Pancreas (tissue), 10 donors: ENCODE measurements around the gene CYB5R4. TPM values are rescaled to one million over a fixed set of nuclear protein-coding genes. Genes with fewer than 3 reads are reported as not detected.

Source experiments
- ATAC-seq, 4 donors: fragments of 200-7000 bp; cut with Tn5 transposase; one replicate each; pipeline versions ENCODE4 v1.8.0 to v1.9.1; 2020; ENCODE audit warnings: mild to moderate bottlenecking in 4 of 4, moderate library complexity in 4 of 4
- DNase-seq, 6 donors: peaks; one replicate each; pipeline ENCODE4 v3.0.0-alpha.2; 2020
- FAIRE-seq: peaks from 2 replicates; lab custom pipeline; 2012; peaks lifted over from hg19 to GRCh38; lab: Jason Lieb, UNC
- H3K27ac ChIP-seq, 4 donors: fragments of 200-600 bp; sonication (generic); 1 replicate in 3 of 4; 2 replicates in 1 of 4; pipeline versions ENCODE4 v1.5.0 to v1.8.0; 2020
- H3K27me3 ChIP-seq, 4 donors: fragments of 200-600 bp; one replicate each; pipeline ENCODE4 v1.8.0; 2021
- H3K36me3 ChIP-seq, 3 donors: fragments of 200-600 bp; sonication (generic) in 1 of 3; one replicate each; pipeline versions ENCODE4 v1.5.0 to v1.8.0; 2020 to 2021
- H3K4me1 ChIP-seq, 3 donors: fragments of 200-600 bp; one replicate each; pipeline ENCODE4 v1.8.0; 2021
- H3K4me3 ChIP-seq, 4 donors: fragments of 200-600 bp; sonication (generic) in 2 of 4; one replicate each; pipeline versions ENCODE4 v1.5.0 to v1.8.0; 2020 to 2021
- H3K9me3 ChIP-seq, 4 donors: fragments of 200-600 bp; one replicate each; pipeline ENCODE4 v1.8.0; 2021
- CTCF ChIP-seq, 4 donors: fragments of 200-600 bp; sonication (generic) in 3 of 4; IDR thresholded peaks; one replicate each; pipeline versions ENCODE4 v1.5.0 to v1.8.0; 2021; ENCODE audit warnings: antibody characterized with exemption in 4 of 4
- WGBS, 2 donors: extraction: QIAGEN DNeasy Blood & Tissue Kit; methylation state at CpG; one replicate each; pipeline ENCODE4 v1.1.7; 2013; 5-methylcytosine and 5-hydroxymethylcytosine counted together
- intact Hi-C, 3 donors: fragments of 100-400 bp; cut with DNase I; formaldehyde crosslinking; loops; one replicate each; pipeline versions ENCODE4 v1.11.1 to v1.14.2; 2022
- polyA plus RNA-seq, 2 donors: library from polyadenylated mRNA; stranded (reverse); fragments of 200-250 nt; gene quantifications; one replicate each; pipeline ENCODE4 v1.2.3, GENCODE V29; 2013
- total RNA-seq, 6 donors: library from RNA; stranded (reverse); fragmentation: NEBNext Ultra II Directional in 4 of 6; extraction: Animal tissue kit (Norgen Biotek cat#: 25700) in 4 of 6; gene quantifications; one replicate each; pipeline versions ENCODE4 v1.2.1 to v1.2.4, GENCODE V29; 2021 to 2023
- donor health status: healthy with polysubstance abuse.
- donor health status: DM: no; HTN: no; CAD: no; lungs with moderate emphysema.
- donor health status: DM: no; HTN: no; CAD: no.
- donor health status: control.
- donor health status: control.
- donor health status: Bipolar disorder and iron deficiency.
- donor health status: DM: yes; HTN: yes; CAD: no.
- donor health status: DM: no; HTN: no; CAD: no.
- donor health status: DM: no; HTN: no; CAD: no.
- donor health status: DM: yes; HTN: yes; CAD: no.

The CYB5R4 gene
- total and polyA plus RNA-seq, 8 donors = 1.1 to 10.1 (median 5.4) TPM

GRCh38 chr6:83998021-83998584, 138.6 kb downstream of the CYB5R4 start:
- ATAC-seq (no peak), FAIRE-seq (no peak), DNase-seq (no peak)
- Histone ChIP-seq H3K27me3 (no peaks in the 10 kb centered on the region), H3K4me3 (no peak overlapping the region), H3K36me3 (no peaks in the 10 kb centered on the region), H3K9me3 (no peaks in the 10 kb centered on the region), H3K27ac (no peak overlapping the region), H3K4me1 (no peaks in the 10 kb centered on the region)
- TF ChIP-seq CTCF (IDR thresholded peaks at IDR 0.05) = no peak
- intact Hi-C loops = no loop called here

- H3K4me1 ChIP-seq = no peaks in the 10 kb centered on the region
- no peak for FAIRE-seq
- no peak for TF ChIP-seq CTCF (IDR thresholded peaks at IDR 0.05)
- DNase-seq = no peak
- H3K27ac ChIP-seq = no peak overlapping the region
- H3K27me3 ChIP-seq = no peaks in the 10 kb centered on the region
- H3K9me3 ChIP-seq = no peaks in the 10 kb centered on the region
- WGBS, 2 donors = 58 to 62% methylated on average over 3 of the region's 3 CpGs
- no peak for ATAC-seq
- intact Hi-C loops = no loop called here
- H3K4me3 ChIP-seq = no peak overlapping the region
- no peaks in the 10 kb centered on the region for H3K36me3 ChIP-seq
Measured at GRCh38 chr6:84001119-84001518, 141.6 kb downstream of the CYB5R4 start.

- no peak overlapping the region for H3K4me3 ChIP-seq
- no peaks in the 10 kb centered on the region for H3K36me3 ChIP-seq
- no peaks in the 10 kb centered on the region for H3K4me1 ChIP-seq
- ATAC-seq (no peak), DNase-seq (no peak), FAIRE-seq (no peak)
- H3K27ac ChIP-seq = no peak overlapping the region
- intact Hi-C loops = no loop called here
- no peaks in the 10 kb centered on the region for H3K27me3 ChIP-seq
- no peaks in the 10 kb centered on the region for H3K9me3 ChIP-seq
- 28 to 41% methylated on average over 2 of the region's 2 CpGs for WGBS, 2 donors
- TF ChIP-seq CTCF (IDR thresholded peaks at IDR 0.05) = no peak
Measured at GRCh38 chr6:84002226-84002625, 142.7 kb downstream of the CYB5R4 start.

- 7 to 28% methylated on average over 1 of the region's 1 CpG for WGBS, 2 donors
- H3K27me3 ChIP-seq = no peaks in the 10 kb centered on the region
Measured at GRCh38 chr6:84003131-84003530, 143.6 kb downstream of the CYB5R4 start.

More at GRCh38 chr6:84003131-84003530, 143.6 kb downstream of the CYB5R4 start:
- Histone ChIP-seq H3K36me3 (no peaks in the 10 kb centered on the region), H3K9me3 (no peaks in the 10 kb centered on the region), H3K27ac (no peak overlapping the region), H3K4me1 (no peaks in the 10 kb centered on the region), H3K4me3 (no peak overlapping the region)
- no peak for DNase-seq
- intact Hi-C loops = no loop called here
- ATAC-seq = no peak
- FAIRE-seq = no peak
- TF ChIP-seq CTCF (IDR thresholded peaks at IDR 0.05) = no peak
